ENCODE measurements around the gene LNX1. TPM values are rescaled to one million over a fixed set of nuclear protein-coding genes. Genes with fewer than 3 reads are reported as not detected.

The LNX1 gene
- total RNA-seq, 1 donor from 2014 or later, result 3.3 TPM

DNA sequence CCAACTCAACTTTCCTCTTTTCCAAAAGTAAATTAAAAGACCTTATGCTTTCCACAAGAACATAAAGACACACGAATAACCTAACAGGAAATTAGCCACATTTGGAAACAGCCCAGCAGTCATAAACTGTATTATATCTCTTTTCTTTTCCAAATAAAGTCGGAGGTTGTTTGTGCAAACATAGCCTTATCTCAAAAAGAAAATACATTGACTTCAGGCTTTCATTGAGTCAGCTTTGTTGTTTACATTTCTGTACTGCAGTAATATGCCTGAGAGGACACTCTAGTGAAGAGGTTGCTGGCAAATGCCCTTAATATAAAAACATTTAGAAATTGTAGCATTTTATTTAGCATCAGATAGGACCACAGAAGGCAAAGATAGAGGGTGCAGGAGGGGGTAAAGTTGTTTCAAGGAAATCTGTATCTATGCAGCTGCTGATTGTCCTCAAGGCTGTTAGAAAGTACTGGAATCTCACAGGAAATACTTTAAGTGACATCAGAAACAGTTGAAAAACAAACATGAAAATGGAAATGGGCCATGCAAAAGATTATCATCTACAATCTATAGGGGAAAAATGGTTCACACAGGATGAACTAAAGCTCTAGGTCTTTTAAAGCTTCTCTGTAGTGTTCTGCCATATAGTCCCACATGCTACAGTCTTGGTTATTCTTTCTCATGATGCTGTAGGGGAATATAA, 14.5 kb downstream of the LNX1 start:
- TF ChIP-seq, protein P1, sequence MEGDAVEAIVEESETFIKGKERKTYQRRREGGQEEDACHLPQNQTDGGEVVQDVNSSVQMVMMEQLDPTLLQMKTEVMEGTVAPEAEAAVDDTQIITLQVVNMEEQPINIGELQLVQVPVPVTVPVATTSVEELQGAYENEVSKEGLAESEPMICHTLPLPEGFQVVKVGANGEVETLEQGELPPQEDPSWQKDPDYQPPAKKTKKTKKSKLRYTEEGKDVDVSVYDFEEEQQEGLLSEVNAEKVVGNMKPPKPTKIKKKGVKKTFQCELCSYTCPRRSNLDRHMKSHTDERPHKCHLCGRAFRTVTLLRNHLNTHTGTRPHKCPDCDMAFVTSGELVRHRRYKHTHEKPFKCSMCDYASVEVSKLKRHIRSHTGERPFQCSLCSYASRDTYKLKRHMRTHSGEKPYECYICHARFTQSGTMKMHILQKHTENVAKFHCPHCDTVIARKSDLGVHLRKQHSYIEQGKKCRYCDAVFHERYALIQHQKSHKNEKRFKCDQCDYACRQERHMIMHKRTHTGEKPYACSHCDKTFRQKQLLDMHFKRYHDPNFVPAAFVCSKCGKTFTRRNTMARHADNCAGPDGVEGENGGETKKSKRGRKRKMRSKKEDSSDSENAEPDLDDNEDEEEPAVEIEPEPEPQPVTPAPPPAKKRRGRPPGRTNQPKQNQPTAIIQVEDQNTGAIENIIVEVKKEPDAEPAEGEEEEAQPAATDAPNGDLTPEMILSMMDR (conservative IDR thresholded peaks at IDR 0.05; ENCODE audit: low read depth, low read length), result no peak
- DNase-seq (ENCODE audit: low read depth), result no peak
- no peak overlapping the region for H3K4me3 ChIP-seq (ENCODE audit: low read depth, low read length)

DNA sequence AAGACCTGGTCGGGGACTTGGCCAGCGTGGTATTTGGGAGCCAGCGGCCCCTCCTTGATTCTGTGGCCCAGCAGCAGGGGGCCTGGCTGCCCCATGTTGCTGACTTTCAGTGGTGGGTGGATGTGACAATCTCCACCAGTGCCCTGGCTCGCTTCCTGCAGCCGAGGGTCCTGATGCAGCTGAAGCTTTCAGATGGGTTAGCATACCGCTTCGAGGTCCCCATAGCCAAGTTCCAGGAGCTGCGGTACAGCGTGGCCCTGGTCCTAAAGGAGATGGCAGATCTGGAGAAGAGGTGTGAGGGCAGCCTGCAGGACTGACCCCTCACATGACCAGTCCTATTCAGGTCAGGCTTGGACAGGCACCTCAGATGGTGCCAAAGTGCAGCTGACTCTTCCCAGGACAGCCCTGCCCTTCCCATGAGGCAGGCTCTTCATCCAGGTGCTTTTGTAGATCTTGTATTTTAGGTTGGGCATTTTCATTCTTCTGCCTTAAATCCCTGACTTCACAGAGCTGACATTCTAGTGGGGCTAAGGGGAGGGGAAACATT, 15.1 kb downstream of the LNX1 start:
- TF ChIP-seq, protein P1 (conservative IDR thresholded peaks at IDR 0.05; ENCODE audit: low read depth, low read length), result no peak
- no peak for DNase-seq (ENCODE audit: low read depth)
- H3K4me3 ChIP-seq (ENCODE audit: low read depth, low read length), result no peak overlapping the region

DNA sequence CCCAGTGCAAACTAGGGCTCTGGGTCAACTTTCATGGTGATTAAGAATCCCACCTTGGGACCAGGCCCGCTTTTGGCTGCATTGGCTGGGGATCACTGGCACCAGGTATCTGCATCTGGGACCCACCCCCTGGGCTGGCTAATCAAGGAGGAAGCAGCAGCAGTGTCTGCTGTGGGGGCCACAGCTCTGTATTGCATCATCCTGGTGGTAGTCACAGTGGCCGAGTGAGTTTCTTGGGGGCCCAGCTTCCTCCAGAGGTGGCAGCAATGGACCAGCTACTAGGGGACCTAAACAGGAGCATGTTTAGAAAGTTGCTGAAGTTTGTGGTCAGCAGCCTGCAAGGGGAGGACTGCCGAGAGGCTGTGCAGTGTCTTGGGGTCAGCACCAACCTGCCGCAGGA, 15.7 kb downstream of the LNX1 start:
- TF ChIP-seq, protein P1 (conservative IDR thresholded peaks at IDR 0.05; ENCODE audit: low read depth, low read length), result no peak
- no peak overlapping the region for H3K4me3 ChIP-seq (ENCODE audit: low read depth, low read length)
- DNase-seq (ENCODE audit: low read depth), result no peak

DNA sequence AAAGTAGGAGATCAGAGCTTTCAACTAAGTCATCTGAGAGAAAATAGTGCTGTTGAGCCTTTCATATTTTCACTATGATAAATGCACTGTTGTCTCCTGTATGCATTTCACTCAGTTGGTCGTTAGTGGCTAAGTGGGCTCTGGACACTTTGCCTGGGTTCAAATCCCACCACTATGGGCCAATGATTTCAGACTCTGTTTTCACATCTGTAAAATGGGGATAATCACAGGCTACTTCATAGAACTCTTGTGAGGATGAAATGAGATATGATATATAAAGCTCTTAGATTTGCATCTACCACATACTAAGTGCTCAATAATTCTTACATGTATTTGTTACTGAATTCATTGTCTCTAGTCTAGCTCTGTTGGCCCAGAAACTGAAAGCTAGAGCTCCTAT, 16.8 kb downstream of the LNX1 start:
- no peak for DNase-seq (ENCODE audit: low read depth)
- TF ChIP-seq, protein P1 (conservative IDR thresholded peaks at IDR 0.05; ENCODE audit: low read depth, low read length), result no peak
- no peak overlapping the region for H3K4me3 ChIP-seq (ENCODE audit: low read depth, low read length)

DNA sequence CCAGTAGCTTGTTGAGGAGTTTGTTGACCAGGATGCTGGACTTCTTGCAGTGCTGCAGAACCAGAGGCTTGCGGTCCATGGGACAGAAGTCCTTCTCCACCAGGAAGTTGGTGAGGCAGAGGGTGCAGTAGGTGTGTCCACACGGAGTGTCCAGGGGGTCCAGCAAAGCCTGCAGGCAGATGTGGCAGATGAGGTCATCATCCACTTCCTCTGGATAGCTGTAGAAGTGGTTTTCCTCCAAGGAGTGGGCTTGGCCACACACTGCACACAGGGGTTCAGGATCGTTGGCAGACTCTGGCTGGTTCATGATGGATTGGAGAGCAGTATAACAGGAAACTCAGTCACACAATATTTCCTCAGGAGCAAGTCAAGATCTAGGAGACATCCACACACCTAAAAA, 17.6 kb downstream of the LNX1 start:
- no peak overlapping the region for H3K4me3 ChIP-seq (ENCODE audit: low read depth, low read length)
- no peak for DNase-seq (ENCODE audit: low read depth)
- TF ChIP-seq, protein P1 (conservative IDR thresholded peaks at IDR 0.05; ENCODE audit: low read depth, low read length), result no peak

DNA sequence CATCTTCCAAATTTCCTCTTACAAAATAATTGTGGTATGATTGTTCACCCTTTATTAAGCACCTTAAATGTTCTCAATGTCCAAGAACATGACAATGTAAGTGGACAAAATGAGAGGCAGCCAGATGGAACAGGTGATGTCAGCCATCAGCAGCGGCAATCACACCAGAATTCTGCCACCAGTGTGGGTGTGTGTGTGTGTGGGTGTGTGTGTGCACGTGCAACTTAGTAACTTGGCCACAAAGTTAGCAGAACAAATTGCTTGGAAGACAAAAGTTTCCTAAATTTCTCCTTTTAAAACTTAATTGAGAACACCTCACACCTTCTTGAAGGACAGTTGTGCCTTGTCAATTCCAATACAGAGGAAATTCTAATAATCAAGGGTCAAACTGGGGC, 18.7 kb downstream of the LNX1 start:
- TF ChIP-seq, protein P1 (conservative IDR thresholded peaks at IDR 0.05; ENCODE audit: low read depth, low read length), result no peak
- no peak for DNase-seq (ENCODE audit: low read depth)
- H3K4me3 ChIP-seq (ENCODE audit: low read depth, low read length), result no peak overlapping the region
